H1 (cell line): ENCODE measurements around the gene WDR7. TPM values are rescaled to one million over a fixed set of nuclear protein-coding genes. Genes with fewer than 3 reads are reported as not detected.

Source experiments
- CTCF ChIA-PET: fragments of 300-600 bp; sonication (Branson Sonifier 250); formaldehyde crosslinking; loops from one replicate; lab custom pipeline; 2021; ENCODE audit not compliant: partially characterized antibody; lab: Charles Lee
- POLR2A ChIA-PET: fragments of 300-600 bp; sonication (Branson Sonifier 250); formaldehyde crosslinking; loops from one replicate; lab custom pipeline; 2021; ENCODE audit warnings: inconsistent platforms; ENCODE audit not compliant: partially characterized antibody; lab: Charles Lee
- DNase-seq, 2 experiments: peaks; one replicate each; pipeline versions ENCODE4 v3.0.0 to v3.0.0-alpha.2; 2010 to 2022; ENCODE audit warnings: low spot score in 2 of 2, low read depth in 1 of 2, mixed read lengths in 1 of 2
- FAIRE-seq: peaks from 2 replicates; lab custom pipeline; 2011; peaks lifted over from hg19 to GRCh38; lab: Jason Lieb, UNC
- H2AFZ ChIP-seq: 2 replicates; pipeline ENCODE4 v1.8.1; 2012; ENCODE audit warnings: low read length, inconsistent platforms
- H2AK5ac ChIP-seq: 2 replicates; pipeline ENCODE4 v1.6.1; 2013; ENCODE audit warnings: low read depth, low read length
- H2BK120ac ChIP-seq: replicated peaks from 2 replicates; pipeline ENCODE3; 2013; ENCODE audit warnings: low read depth, low read length, inconsistent platforms
- H2BK12ac ChIP-seq: 2 replicates; pipeline ENCODE4 v1.6.1; 2013; ENCODE audit warnings: low read depth, low read length
- H2BK15ac ChIP-seq: 2 replicates; pipeline ENCODE4 v1.6.1; 2013; ENCODE audit warnings: low read length
- H2BK20ac ChIP-seq: 2 replicates; pipeline ENCODE4 v1.6.1; 2013; ENCODE audit warnings: low read length
- H2BK5ac ChIP-seq: 2 replicates; pipeline ENCODE4 v1.6.1; 2013; ENCODE audit warnings: low read depth, low read length
- H3K14ac ChIP-seq: 2 replicates; pipeline ENCODE4 v1.6.1; 2013; ENCODE audit warnings: inconsistent platforms; ENCODE audit not compliant: insufficient read length
- H3K18ac ChIP-seq: 2 replicates; pipeline ENCODE4 v1.6.1; 2013; ENCODE audit warnings: low read length; ENCODE audit errors: extremely low read depth
- H3K23ac ChIP-seq: 2 replicates; pipeline ENCODE4 v1.6.1; 2013; ENCODE audit warnings: inconsistent platforms; ENCODE audit not compliant: insufficient read length
- H3K23me2 ChIP-seq: 2 replicates; pipeline ENCODE4 v1.6.1; 2013; ENCODE audit warnings: low read depth, low read length
- H3K27ac ChIP-seq: 2 replicates; pipeline ENCODE4 v1.6.1; 2011; ENCODE audit warnings: low read depth, low read length, inconsistent platforms
- H3K27me3 ChIP-seq, 4 experiments: replicated peaks in 1 of 4; 1 replicate in 1 of 4; 2 replicates in 3 of 4; pipeline versions ENCODE4 v1.6.1 to v1.8.1; 2011 to 2013; ENCODE audit warnings: low read length in 3 of 4, mild to moderate bottlenecking in 3 of 4, inconsistent platforms in 2 of 4, mixed read lengths in 2 of 4, moderate library complexity in 1 of 4; ENCODE audit not compliant: control insufficient read depth in 3 of 4, insufficient read depth in 3 of 4; ENCODE audit errors: extremely low read depth in 1 of 4
- H3K36me3 ChIP-seq, 4 experiments: 2 replicates each; pipeline versions ENCODE4 v1.6.1 to v1.8.1; 2011 to 2013; ENCODE audit warnings: mild to moderate bottlenecking in 4 of 4, low read length in 3 of 4, moderate library complexity in 2 of 4, control low read depth in 1 of 4, inconsistent platforms in 1 of 4; ENCODE audit not compliant: insufficient read depth in 4 of 4, control insufficient read depth in 2 of 4
- H3K4ac ChIP-seq: replicated peaks from 2 replicates; pipeline ENCODE3; 2013; ENCODE audit warnings: low read length, low read depth, mixed read lengths, inconsistent platforms; ENCODE audit not compliant: insufficient read length
- H3K4me1 ChIP-seq, 4 experiments: replicated peaks in 1 of 4; 1 replicate in 1 of 4; 2 replicates in 3 of 4; pipeline versions ENCODE4 v1.6.1 to v1.8.1; 2011 to 2013; ENCODE audit warnings: low read length in 3 of 4, inconsistent platforms in 2 of 4, mixed read lengths in 1 of 4; ENCODE audit not compliant: insufficient read depth in 4 of 4, control insufficient read depth in 3 of 4
- H3K4me2 ChIP-seq, 2 experiments: 2 replicates each; pipeline versions ENCODE4 v1.6.1 to v1.8.1; 2011 to 2013; ENCODE audit warnings: low read depth in 2 of 2, low read length in 2 of 2, control low read depth in 1 of 2, inconsistent platforms in 1 of 2, mild to moderate bottlenecking in 1 of 2; ENCODE audit not compliant: insufficient read depth in 1 of 2
- H3K4me3 ChIP-seq, 4 experiments: fragments of 200-600, 300-600 bp in 1 of 4; sonication (generic), shearing (Covaris generic), sonication (Bioruptor Twin) in 1 of 4; 2 replicates each; pipeline versions ENCODE4 v1.5.1 to v1.8.1; 2011 to 2016; ENCODE audit warnings: low read length in 4 of 4, low read depth in 3 of 4, control low read depth in 2 of 4, inconsistent platforms in 2 of 4, mild to moderate bottlenecking in 2 of 4, mixed read lengths in 1 of 4, moderate library complexity in 1 of 4; ENCODE audit not compliant: insufficient read depth in 2 of 4; ENCODE audit errors: extremely low read depth in 1 of 4
- H3K56ac ChIP-seq: replicated peaks from 2 replicates; pipeline ENCODE3; 2013; ENCODE audit warnings: low read depth, mild to moderate bottlenecking, mixed read lengths, low read length, inconsistent platforms; ENCODE audit not compliant: insufficient read length
- H3K79me1 ChIP-seq: 2 replicates; pipeline ENCODE4 v1.6.1; 2013; ENCODE audit warnings: low read depth, low read length, control low read depth
- H3K79me2 ChIP-seq, 2 experiments: 2 replicates each; pipeline versions ENCODE4 v1.6.1 to v1.8.1; 2012 to 2013; ENCODE audit warnings: low read length in 2 of 2, mild to moderate bottlenecking in 2 of 2, inconsistent platforms in 1 of 2; ENCODE audit not compliant: insufficient read depth in 2 of 2, control insufficient read depth in 1 of 2
- H3K9ac ChIP-seq, 4 experiments: replicated peaks in 1 of 4; 1 replicate in 1 of 4; 2 replicates in 3 of 4; pipeline versions ENCODE4 v1.6.1 to v1.8.1; 2011 to 2013; ENCODE audit warnings: low read depth in 3 of 4, low read length in 3 of 4, control low read depth in 2 of 4, mild to moderate bottlenecking in 2 of 4, moderate library complexity in 2 of 4, inconsistent platforms in 1 of 4; ENCODE audit errors: extremely low read depth in 1 of 4
- H3K9me3 ChIP-seq, 2 experiments: 2 replicates each; pipeline versions ENCODE4 v1.6.1 to v1.8.1; 2012 to 2013; ENCODE audit warnings: mild to moderate bottlenecking in 2 of 2, moderate library complexity in 2 of 2, control low read depth in 1 of 2, inconsistent platforms in 1 of 2, low read depth in 1 of 2, low read length in 1 of 2, mixed read lengths in 1 of 2; ENCODE audit not compliant: insufficient read depth in 2 of 2
- H4K20me1 ChIP-seq, 2 experiments: replicated peaks in 1 of 2; 2 replicates each; pipeline versions ENCODE3 to v1.8.1; 2011 to 2013; ENCODE audit warnings: inconsistent platforms in 2 of 2, low read length in 2 of 2, mild to moderate bottlenecking in 1 of 2; ENCODE audit not compliant: insufficient read depth in 2 of 2, control insufficient read depth in 1 of 2
- H4K5ac ChIP-seq: 2 replicates; pipeline ENCODE4 v1.6.1; 2013; ENCODE audit warnings: low read length, low read depth, mixed read lengths, inconsistent platforms; ENCODE audit not compliant: insufficient read length
- H4K8ac ChIP-seq: 2 replicates; pipeline ENCODE4 v1.8.0; 2013; ENCODE audit warnings: mild to moderate bottlenecking, moderate library complexity, low read length, inconsistent platforms; ENCODE audit not compliant: insufficient read depth; ENCODE audit errors: extremely low read depth
- H4K91ac ChIP-seq: replicated peaks from 2 replicates; pipeline ENCODE3; 2013; ENCODE audit warnings: low read length, mixed read lengths, inconsistent platforms; ENCODE audit not compliant: insufficient read length
- ASH2L ChIP-seq: fragments of 200-600, 300-600 bp; sonication (generic); IDR thresholded peaks from one replicate; pipeline ENCODE4 v1.7.1; 2017; ENCODE audit warnings: low read length
- BRCA1 ChIP-seq: IDR thresholded peaks from 2 replicates; pipeline ENCODE4 v1.6.1; 2012; ENCODE audit warnings: low read depth, low read length, improper control_type of control experiment
- CBX5 ChIP-seq: fragments of 300-800, 300-1000 bp; sonication (generic); IDR thresholded peaks from 2 replicates; pipeline ENCODE4 v1.7.1; 2016; ENCODE audit warnings: antibody characterized with exemption, low read length, low read depth
- CBX8 ChIP-seq: fragments of 300-800, 300-1000 bp; sonication (generic); IDR thresholded peaks from 2 replicates; pipeline ENCODE4 v1.7.1; 2016; ENCODE audit warnings: low read depth, low read length, borderline replicate concordance
- EP300 ChIP-seq, 2 experiments: IDR thresholded peaks; 1 replicate in 1 of 2; 2 replicates in 1 of 2; pipeline ENCODE4 v1.6.1; 2011 to 2012; ENCODE audit warnings: low read depth in 2 of 2, low read length in 2 of 2, mild to moderate bottlenecking in 2 of 2, borderline replicate concordance in 1 of 2, inconsistent platforms in 1 of 2, moderate library complexity in 1 of 2
- EZH2 ChIP-seq: fragments of 200-600 bp; sonication (generic); IDR thresholded peaks from 2 replicates; pipeline ENCODE4 v1.7.1; 2012; ENCODE audit warnings: low read depth, mild to moderate bottlenecking, moderate library complexity, low read length, inconsistent platforms; ENCODE audit not compliant: severe bottlenecking
- NANOG ChIP-seq: IDR thresholded peaks from 2 replicates; pipeline ENCODE4 v1.6.1; 2011; ENCODE audit warnings: low read length, low read depth, mild to moderate bottlenecking, inconsistent platforms; ENCODE audit not compliant: insufficient read depth, poor library complexity, severe bottlenecking
- NRF1 ChIP-seq: IDR thresholded peaks from 2 replicates; pipeline ENCODE4 v1.6.1; 2011; ENCODE audit warnings: mild to moderate bottlenecking, low read depth, low read length, improper control_type of control experiment
- SIN3A ChIP-seq, 2 experiments: IDR thresholded peaks in 1 of 2; conservative IDR thresholded peaks in 1 of 2; 2 replicates each; pipeline ENCODE4 v1.6.1; 2011 to 2012; ENCODE audit warnings: low read length in 2 of 2, improper control_type of control experiment in 1 of 2, low read depth in 1 of 2, mild to moderate bottlenecking in 1 of 2
- TEAD4 ChIP-seq: IDR thresholded peaks from 2 replicates; pipeline ENCODE4 v1.6.1; 2012; ENCODE audit warnings: low read depth, low read length, inconsistent platforms, mixed read lengths
- WGBS, 2 experiments: shearing (Covaris generic) in 1 of 2; methylation state at CpG; one replicate each; pipeline versions ENCODE4 v1.1.6 to v1.1.7; 2013 to 2015; ENCODE audit warnings: low lambda C conversion rate in 2 of 2, mixed read lengths in 2 of 2, inconsistent platforms in 1 of 2, low coverage in 1 of 2, missing lambda C conversion rate in 1 of 2; ENCODE audit not compliant: insufficient replicate concordance in 2 of 2, insufficient coverage in 1 of 2, insufficient read length in 1 of 2; ENCODE audit errors: extremely low coverage in 1 of 2, missing lambda C conversion rate in 1 of 2; 5-methylcytosine and 5-hydroxymethylcytosine counted together
- polyA plus RNA-seq, 7 experiments: library from polyadenylated mRNA; depleted of rRNA in 3 of 7; stranded (reverse) in 5 of 7; unstranded in 2 of 7; fragments of >200 nt in 5 of 7; fragments of 200-250 nt in 2 of 7; gene quantifications; 1 replicate in 5 of 7; 2 replicates in 1 of 7; 4 replicates in 1 of 7; pipeline versions ENCODE4 v1.2.1 to v1.2.3, GENCODE V29; 2011 to 2013; ENCODE audit warnings: missing spikeins in 2 of 7, mixed read lengths in 2 of 7
- total RNA-seq: library from RNA; stranded (reverse); fragmentation: NEBNext Ultra II Directional; extraction: Animal tissue kit (Norgen Biotek cat#: 25700); gene quantifications from 2 replicates; pipeline ENCODE4 v1.2.1, GENCODE V29; 2021

Gene WDR7
- total and polyA plus RNA-seq, 2 of the 8 experiments (the other 6 are each of a cell fraction or from before 2014, with no cell fraction given): 5.5 to 15.2 TPM

- POLR2A ChIA-PET: no interaction called here
- WGBS, 2 experiments: 88% methylated on average over 4 of the region's 4 CpGs; no CpG with 5 or more reads in 1 of the 2 experiments
Measured at GRCh38 chr18:57025540-57025939, 374.4 kb downstream of the WDR7 start.

More at GRCh38 chr18:57025540-57025939, 374.4 kb downstream of the WDR7 start:
- H2BK120ac ChIP-seq: no peak overlapping the region
- no peaks in the 10 kb centered on the region; a peak in 1 of 7 replicates for H3K4me1 ChIP-seq
- no peak overlapping the region for H4K8ac ChIP-seq
- H4K20me1 ChIP-seq: no peaks in the 10 kb centered on the region
- H3K9me3 ChIP-seq: no peaks in the 10 kb centered on the region
- H3K79me1 ChIP-seq: no peaks in the 10 kb centered on the region
- no peaks in the 10 kb centered on the region for H3K36me3 ChIP-seq
- no peak overlapping the region for H3K23ac ChIP-seq
- no peak overlapping the region for H3K18ac ChIP-seq
- no peak overlapping the region for H3K56ac ChIP-seq
- DNase-seq (no peak), FAIRE-seq (no peak)
- H2BK15ac ChIP-seq: no peak overlapping the region
- CTCF ChIA-PET: no interaction called here
- H3K27ac ChIP-seq: no peak overlapping the region
- H3K14ac ChIP-seq: no peak overlapping the region
- no peak overlapping the region for H2BK20ac ChIP-seq
- H2AFZ ChIP-seq: no peak overlapping the region
- no peak overlapping the region for H2AK5ac ChIP-seq
- H3K4me2 ChIP-seq: no peak overlapping the region
- no peak overlapping the region for H4K91ac ChIP-seq
- H2BK5ac ChIP-seq: no peak overlapping the region
- no peaks in the 10 kb centered on the region for H3K27me3 ChIP-seq
- H3K9ac ChIP-seq: no peak overlapping the region
- TF ChIP-seq EP300 (IDR thresholded peaks at IDR 0.05; ENCODE audit: borderline replicate concordance in 1 of 2, low read depth in 2 of 2, low read length in 2 of 2) (no peak), ASH2L (no peak), EZH2 (no peak), SIN3A (conservative IDR thresholded peaks at IDR 0.05 in 1 of 2, IDR thresholded peaks at IDR 0.05 in 1 of 2; ENCODE audit: low read depth in 1 of 2, low read length in 2 of 2) (no peak), NANOG (no peak), BRCA1 (no peak), CBX5 (no peak), NRF1 (no peak), CBX8 (no peak), TEAD4 (no peak)
- TF ChIP-seq, all 59 proteins: peak for 0
- no peak overlapping the region for H2BK12ac ChIP-seq
- H3K79me2 ChIP-seq: no peaks in the 10 kb centered on the region
- no peaks in the 10 kb centered on the region for H3K23me2 ChIP-seq
- no peak overlapping the region for H3K4ac ChIP-seq
- H3K4me3 ChIP-seq: no peak overlapping the region
- no peak overlapping the region for H4K5ac ChIP-seq
